DOHH2 (cell line): Measurements from ENCODE around the gene GPSM1.

Experiments
- EZH2phosphoT487 ChIP-seq: fragments of 200-600 bp; sonication (generic); IDR thresholded peaks from 2 replicates; pipeline ENCODE4 v1.6.1; 2017; ENCODE audit warnings: borderline replicate concordance, mild to moderate bottlenecking, antibody characterized with exemption, low read length, moderate library complexity, mixed read lengths
- TF ChIP-seq, protein P1 (sequence below): fragments of 200-600 bp; sonication (generic); IDR thresholded peaks from one replicate; pipeline ENCODE4 v1.5.1; 2014; ENCODE audit warnings: antibody characterized with exemption, mild to moderate bottlenecking, low read depth, low read length; ENCODE audit not compliant: poor library complexity, severe bottlenecking

DNA sequence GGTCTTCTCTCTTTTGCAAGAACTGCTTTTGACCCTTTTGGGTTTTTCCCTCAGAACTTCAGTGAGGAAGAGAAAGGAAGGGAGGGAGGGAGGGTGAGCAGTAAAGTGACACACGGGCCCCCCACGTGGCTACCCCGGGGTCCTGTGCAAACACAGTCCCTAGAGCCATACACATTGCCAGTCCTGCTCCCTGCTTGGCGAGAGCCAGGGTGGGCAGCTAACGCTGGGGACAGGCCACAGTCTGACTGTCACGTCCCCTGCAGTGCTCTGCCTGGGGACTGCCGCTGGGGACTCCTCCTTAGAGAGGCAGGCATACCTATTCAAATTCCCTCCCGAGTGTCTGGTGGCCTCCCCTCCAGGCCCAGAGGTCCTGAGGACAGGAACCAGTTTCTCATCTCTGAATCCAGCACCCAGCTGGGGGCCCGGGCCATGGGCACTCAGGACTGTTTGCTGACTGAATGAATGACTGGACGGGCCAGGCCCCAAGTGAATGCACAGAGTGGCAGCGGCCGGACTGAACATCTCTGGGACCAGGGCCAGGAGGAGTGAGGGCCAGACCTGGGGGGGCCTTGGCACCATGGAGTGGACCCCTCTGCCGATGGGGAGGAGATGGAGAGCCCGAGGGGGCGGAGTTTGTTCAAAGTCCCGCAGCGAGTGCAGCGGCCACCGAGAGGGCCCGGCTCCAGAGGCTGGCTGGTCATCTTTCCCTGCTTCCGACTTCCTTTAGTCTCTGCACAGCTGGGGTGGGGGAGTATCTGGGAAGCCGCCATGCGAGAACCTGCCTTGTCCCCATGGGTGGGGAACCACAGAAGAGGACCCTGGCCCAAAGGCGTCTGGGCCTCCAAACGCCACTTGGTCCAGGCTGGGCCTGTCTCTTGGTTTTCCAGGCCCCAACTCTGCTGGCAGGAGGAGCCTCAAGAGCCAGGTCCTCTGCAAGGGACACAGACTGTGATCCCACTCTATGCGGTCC, 29.3 kb upstream of the GPSM1 start:
- TF ChIP-seq EZH2phosphoT487, result no peak
- TF ChIP-seq, protein P1, sequence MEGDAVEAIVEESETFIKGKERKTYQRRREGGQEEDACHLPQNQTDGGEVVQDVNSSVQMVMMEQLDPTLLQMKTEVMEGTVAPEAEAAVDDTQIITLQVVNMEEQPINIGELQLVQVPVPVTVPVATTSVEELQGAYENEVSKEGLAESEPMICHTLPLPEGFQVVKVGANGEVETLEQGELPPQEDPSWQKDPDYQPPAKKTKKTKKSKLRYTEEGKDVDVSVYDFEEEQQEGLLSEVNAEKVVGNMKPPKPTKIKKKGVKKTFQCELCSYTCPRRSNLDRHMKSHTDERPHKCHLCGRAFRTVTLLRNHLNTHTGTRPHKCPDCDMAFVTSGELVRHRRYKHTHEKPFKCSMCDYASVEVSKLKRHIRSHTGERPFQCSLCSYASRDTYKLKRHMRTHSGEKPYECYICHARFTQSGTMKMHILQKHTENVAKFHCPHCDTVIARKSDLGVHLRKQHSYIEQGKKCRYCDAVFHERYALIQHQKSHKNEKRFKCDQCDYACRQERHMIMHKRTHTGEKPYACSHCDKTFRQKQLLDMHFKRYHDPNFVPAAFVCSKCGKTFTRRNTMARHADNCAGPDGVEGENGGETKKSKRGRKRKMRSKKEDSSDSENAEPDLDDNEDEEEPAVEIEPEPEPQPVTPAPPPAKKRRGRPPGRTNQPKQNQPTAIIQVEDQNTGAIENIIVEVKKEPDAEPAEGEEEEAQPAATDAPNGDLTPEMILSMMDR, result no peak
